Superior temporal gyrus (tissue), 1 donor: ENCODE results near the gene MAP3K19.
"Not testable (repeated sequence)": the region's sequence is repeated elsewhere in the genome, so short reads cannot be mapped to it uniquely, and the experiment has no call there.

Source experiments
- DNase-seq: peaks from one replicate; pipeline ENCODE4 v3.0.0-alpha.2; 2016; ENCODE audit errors: extremely low spot score

Gene MAP3K19

GRCh38 chr2:134980639-134981038, 66.6 kb downstream of the MAP3K19 start:
- no peak for DNase-seq

GRCh38 chr2:134979221-134979620, 68.0 kb downstream of the MAP3K19 start:
- no peak for DNase-seq

DNA sequence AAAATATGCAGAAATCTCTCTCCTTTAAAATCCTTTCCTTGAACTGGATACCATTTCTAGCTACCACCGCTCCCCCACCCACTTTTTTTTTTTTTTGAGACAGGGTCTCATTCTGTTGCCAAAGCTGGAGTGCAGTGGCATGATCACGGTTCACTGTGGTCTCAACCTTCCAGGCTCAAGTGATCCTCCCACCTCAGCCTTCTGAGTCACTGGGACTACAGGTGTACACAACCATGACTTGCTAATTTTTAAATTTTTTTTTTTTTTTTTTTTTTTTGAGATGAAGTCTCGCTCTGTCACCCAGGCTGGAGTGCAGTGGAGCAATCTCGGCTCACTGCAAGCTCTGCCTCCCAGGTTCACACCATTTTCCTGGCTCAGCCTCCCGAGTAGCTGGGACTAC, 70.1 kb downstream of the MAP3K19 start:
- DNase-seq = not testable (repeated sequence)

DNA sequence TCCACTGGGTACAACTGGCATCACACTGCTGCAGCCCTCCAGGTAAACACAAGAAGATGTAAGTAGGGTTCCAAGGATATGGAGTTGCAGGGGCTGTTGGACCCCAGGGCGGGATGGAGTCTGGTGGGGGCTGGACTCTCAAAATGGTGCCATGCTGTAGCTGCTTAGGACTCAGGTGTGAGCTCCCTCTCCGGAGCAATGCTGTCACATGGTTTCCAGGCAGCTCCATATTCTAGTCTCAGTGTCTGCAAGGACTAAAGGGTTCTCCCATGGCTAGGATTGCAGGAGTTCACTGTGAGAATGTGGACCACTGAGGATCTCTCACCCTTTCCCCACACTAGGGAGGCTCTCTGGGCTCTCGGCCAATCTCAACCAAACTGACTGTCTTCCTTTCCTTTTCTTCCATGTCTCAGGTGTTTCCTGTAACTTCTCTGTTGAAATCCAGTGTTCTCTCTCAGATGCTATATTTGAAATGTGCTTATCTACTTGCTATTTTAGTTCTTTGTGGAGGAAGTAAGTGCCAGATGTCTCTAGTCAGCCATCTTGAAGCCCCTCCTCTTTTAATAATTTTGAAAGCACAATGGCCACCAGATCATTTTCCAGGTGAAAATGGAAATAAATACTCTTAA, 71.1 kb downstream of the MAP3K19 start:
- DNase-seq = no peak

DNA sequence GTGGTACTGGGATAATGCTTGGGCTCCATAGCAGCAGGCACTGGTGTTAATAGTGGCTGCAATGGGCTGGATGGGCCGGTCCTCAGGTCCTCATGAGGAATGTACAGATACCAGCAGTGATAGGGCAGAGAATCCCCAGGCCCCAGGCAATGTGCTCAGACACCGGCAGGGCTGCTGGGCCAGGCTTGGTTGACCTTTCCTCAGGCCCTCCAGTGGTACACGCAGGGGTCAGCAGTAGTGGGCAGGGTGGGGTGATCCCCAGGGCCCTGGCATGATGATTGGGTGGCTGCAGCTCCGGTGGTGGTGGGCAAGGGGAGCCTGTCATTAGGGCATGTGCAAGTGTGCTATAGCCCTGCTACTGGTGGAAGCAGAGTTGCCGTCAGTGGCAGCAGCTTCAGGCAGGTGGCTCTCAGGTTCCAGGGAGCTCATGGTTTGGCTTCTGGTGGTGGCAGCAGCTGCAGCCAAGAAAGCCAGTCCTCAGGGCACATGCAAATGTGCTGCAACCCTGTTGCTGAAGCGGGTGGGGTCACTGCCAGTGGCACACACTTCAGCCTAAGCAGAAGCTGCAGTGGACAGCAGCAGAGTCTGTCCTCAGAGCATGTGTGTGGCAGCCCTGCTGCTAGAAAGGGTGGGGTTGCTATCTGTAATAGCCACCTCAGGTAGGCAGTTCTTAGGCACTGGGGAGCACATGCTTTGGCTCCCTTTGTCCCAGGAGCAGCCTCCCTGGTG, 71.8 kb downstream of the MAP3K19 start:
- no peak for DNase-seq

GRCh38 chr2:134973241-134974138, 73.8 kb downstream of the MAP3K19 start:
- no peak for DNase-seq

GRCh38 chr2:134967166-134967565, 80.1 kb downstream of the MAP3K19 start:
- not testable (repeated sequence) for DNase-seq

- no peak for DNase-seq
Measured at GRCh38 chr2:134957477-134957876, 89.8 kb downstream of the MAP3K19 start.

GRCh38 chr2:134955744-134956143, 91.5 kb downstream of the MAP3K19 start:
- DNase-seq = no peak

GRCh38 chr2:134954065-134954464, 93.2 kb downstream of the MAP3K19 start:
- DNase-seq = no peak

DNA sequence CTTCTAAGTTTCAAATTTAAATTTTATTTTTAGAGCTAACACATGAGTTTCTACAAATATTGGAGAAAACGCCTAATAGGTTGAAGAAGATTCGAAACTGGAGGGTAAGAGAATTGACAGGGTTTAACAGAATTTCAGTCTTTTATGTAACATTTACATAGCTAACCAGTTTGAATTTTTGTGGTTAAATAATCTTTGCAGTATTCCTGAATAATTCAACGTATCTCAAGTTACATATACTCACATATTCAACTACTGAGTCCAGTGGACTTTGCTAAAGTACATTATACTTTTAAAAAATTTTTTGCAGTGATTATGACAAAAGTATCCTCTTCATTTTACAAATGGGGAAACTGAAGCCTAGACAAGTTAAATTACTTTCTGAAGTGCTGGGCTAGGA, 94.6 kb downstream of the MAP3K19 start:
- no peak for DNase-seq

- no peak for DNase-seq
Measured at GRCh38 chr2:134950886-134951285, 96.4 kb downstream of the MAP3K19 start.

DNA sequence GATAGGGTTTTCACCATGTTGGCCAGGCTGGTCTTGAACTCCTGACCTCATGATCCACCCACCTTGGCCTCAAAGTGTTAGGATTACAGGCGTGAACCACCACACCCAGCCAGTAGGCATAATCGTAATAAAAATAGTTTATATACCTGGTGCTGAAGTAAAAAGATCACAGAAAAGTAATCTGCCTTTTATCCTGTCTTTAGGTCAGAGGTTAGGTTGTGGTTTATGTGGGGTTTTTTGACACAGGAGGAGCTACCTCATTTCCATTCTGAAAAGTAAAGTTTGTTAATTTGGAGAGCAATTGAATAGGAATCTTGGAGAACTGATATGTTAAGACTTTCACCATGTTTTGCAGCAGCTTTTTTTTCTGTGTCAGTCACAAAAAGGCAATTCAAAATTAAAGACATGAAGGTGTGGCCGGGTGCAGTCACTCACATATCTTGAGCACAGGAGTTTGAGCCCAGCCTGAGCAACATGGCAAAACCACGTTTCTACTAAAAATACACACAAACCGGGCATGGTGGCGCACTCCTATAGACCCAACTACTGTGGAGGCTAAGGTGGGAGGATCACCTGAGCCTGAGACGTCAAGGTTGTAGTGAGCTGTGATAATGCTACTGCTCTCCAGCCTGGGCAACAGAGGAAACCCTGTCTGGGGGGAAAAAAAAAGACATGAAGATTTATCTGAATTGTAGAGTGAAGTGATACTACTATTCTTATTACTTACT, 97.1 kb downstream of the MAP3K19 start:
- no peak for DNase-seq

GRCh38 chr2:134946073-134946472, 101.2 kb downstream of the MAP3K19 start:
- no peak for DNase-seq

GRCh38 chr2:134944975-134945374, 102.3 kb downstream of the MAP3K19 start:
- no peak for DNase-seq

DNA sequence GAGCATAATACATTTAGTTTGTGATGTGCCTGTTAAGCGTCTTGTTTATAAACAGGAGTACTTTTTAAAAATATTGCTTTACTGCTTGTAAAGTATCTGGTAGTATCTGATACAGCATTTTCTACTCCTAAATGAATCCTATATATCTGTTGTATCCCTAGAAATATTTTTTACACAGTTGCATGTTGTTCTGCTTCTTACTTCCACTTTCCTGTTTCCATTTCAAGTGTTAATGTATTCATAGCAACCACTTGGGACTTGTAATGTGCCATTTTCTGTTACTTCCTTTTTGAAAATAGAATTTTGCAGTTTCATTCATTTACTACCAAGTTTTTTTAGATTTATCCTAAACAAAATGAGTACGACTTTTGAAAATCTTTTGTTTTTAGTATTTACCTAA, 103.7 kb downstream of the MAP3K19 start:
- no peak for DNase-seq

DNA sequence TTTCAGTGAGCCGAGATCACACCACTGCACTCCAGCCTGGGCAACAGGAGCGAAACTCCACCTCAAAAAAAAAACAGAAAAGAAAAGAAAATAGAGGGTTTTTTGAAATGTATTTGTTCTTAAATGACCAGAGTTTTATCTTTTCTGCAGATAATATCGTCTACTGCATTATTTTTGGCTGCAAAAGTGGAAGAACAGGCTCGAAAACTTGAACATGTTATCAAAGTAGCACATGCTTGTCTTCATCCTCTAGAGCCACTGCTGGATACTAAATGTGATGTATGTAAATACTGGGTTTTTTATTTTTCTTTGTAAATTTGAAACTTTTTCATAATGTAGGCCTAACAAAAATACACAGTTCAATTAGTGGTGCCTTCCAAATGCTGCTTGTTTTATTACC, 110.6 kb downstream of the MAP3K19 start:
- DNase-seq = no peak

DNA sequence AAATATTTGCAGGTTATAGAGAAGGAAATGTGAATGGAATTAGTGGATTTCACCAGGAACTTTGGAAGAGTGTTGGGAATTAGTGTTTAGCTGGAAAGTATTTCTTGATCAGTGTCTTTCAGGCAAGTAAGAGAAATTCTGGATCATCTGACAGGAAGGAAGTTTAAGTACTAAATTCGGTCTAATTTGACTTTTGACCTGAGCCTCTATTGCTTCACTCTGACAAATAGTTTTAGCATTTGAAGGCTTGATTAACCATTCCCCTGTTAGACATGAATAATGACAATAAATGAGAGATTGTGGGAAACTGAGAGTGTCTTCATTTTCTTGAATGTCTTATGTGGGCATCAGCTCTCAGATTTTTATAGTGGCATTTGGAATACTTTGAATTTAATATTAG, 112.6 kb downstream of the MAP3K19 start:
- DNase-seq = no peak

DNA sequence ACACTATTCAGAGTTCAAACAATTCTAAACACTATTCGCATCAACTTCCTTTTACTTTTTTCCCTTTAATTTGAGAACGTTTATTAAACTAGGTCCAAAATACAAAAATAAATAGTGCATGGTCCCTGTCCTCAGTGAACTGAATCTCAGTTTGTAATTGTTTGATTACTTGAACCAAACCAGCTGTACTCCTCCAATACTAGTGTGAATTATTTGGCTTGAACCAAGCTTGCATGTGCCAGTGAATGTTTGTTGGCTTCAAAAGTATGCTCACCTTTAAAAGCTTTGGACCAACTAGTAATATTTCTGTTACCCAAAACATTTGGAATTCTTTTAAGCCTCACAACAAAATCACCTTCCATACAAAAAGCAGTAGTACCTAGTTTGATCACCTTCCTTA, 113.1 kb downstream of the MAP3K19 start:
- DNase-seq = no peak

- no peak for DNase-seq
Measured at GRCh38 chr2:134933732-134934131, 113.5 kb downstream of the MAP3K19 start.

GRCh38 chr2:134932864-134933526, 114.3 kb downstream of the MAP3K19 start:
- no peak for DNase-seq
